Sigmoid colon (tissue), 4 donors: ENCODE results near the gene TENT5C.

Source experiments
- EP300 ChIP-seq, 4 donors: sonication (generic); formaldehyde crosslinking; IDR thresholded peaks; one replicate each; pipeline ENCODE4 v1.6.1; 2017; ENCODE audit warnings: antibody characterized with exemption in 4 of 4
- POLR2A ChIP-seq, 2 donors: fragments of 450-650 bp; IDR thresholded peaks; one replicate each; pipeline ENCODE4 v1.6.1; 2016; ENCODE audit warnings: antibody characterized with exemption in 2 of 2, mild to moderate bottlenecking in 2 of 2, moderate library complexity in 2 of 2
- TF ChIP-seq, protein P1 (sequence below), 4 experiments: fragments of 450-650 bp in 3 of 4; fragments of 200-600 bp in 1 of 4; IDR thresholded peaks; one replicate each; pipeline ENCODE4 v1.5.1; 2016 to 2019; ENCODE audit warnings: antibody characterized with exemption in 4 of 4, mild to moderate bottlenecking in 3 of 4, moderate library complexity in 2 of 4

DNA sequence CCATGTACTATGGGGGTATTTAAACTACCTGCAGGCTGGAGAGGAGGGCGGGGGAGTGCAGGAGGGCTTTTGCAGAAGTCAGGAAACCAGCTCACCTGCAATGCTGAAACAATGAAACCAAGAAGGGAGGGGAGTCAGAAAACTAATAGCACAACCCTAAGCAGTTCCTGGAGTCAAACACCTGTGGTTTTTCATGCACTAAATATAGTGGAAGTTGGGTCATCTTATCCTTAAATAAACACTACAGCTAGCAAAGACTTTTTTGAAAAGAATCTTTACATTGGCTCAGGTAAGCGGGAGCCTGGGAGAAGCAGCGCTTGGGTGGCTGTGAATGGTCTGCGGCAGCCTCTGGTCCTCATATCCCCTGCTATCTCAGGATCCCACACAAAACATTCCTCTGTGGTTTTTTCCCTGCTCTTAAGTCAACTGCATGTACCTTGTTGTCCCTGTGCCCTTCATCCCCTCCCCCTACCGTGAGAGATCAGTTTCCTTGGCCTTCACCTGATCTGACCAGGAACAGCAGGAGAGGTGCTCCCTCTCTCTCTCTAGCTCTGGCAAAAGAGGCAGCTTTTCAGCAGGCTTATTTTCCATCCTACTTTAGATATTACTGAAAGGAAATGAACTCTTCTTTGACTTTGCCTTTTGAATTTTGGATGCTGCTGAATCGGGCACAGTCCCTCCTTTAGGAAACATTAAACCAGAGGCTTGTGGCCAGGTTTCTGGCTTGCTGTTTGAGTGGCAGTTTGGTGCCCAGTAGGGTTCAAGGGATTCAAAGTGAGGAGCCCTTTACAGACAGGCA lies 26.6 kb downstream of the TENT5C start:
- TF ChIP-seq POLR2A (IDR thresholded peaks at IDR 0.05), result no peak
- TF ChIP-seq, protein P1, sequence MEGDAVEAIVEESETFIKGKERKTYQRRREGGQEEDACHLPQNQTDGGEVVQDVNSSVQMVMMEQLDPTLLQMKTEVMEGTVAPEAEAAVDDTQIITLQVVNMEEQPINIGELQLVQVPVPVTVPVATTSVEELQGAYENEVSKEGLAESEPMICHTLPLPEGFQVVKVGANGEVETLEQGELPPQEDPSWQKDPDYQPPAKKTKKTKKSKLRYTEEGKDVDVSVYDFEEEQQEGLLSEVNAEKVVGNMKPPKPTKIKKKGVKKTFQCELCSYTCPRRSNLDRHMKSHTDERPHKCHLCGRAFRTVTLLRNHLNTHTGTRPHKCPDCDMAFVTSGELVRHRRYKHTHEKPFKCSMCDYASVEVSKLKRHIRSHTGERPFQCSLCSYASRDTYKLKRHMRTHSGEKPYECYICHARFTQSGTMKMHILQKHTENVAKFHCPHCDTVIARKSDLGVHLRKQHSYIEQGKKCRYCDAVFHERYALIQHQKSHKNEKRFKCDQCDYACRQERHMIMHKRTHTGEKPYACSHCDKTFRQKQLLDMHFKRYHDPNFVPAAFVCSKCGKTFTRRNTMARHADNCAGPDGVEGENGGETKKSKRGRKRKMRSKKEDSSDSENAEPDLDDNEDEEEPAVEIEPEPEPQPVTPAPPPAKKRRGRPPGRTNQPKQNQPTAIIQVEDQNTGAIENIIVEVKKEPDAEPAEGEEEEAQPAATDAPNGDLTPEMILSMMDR (IDR thresholded peaks at IDR 0.05), result no peak
- no peak for TF ChIP-seq EP300 (IDR thresholded peaks at IDR 0.05)
